ENCODE measurements around the gene KCNMA1. TPM values are rescaled to one million over a fixed set of nuclear protein-coding genes. Genes with fewer than 3 reads are reported as not detected.

KCNMA1 gene
- total RNA-seq, 2 donors from 2014 or later = 23.2 to 44.5 TPM

GRCh38 chr10:77445547-77445946 lies 192.1 kb downstream of the KCNMA1 start:
- no peak overlapping the region for H3K9ac ChIP-seq (ENCODE audit: low read depth in 2 of 2, low read length in 2 of 2)
- intact Hi-C loops (cut with DNase I) = no loop called here
- no peak overlapping the region for H3K4me3 ChIP-seq
- no peak for DNase-seq
- no peaks in the 10 kb centered on the region for H3K27me3 ChIP-seq
- no peaks in the 10 kb centered on the region for H3K4me1 ChIP-seq
- TF ChIP-seq, protein P1, sequence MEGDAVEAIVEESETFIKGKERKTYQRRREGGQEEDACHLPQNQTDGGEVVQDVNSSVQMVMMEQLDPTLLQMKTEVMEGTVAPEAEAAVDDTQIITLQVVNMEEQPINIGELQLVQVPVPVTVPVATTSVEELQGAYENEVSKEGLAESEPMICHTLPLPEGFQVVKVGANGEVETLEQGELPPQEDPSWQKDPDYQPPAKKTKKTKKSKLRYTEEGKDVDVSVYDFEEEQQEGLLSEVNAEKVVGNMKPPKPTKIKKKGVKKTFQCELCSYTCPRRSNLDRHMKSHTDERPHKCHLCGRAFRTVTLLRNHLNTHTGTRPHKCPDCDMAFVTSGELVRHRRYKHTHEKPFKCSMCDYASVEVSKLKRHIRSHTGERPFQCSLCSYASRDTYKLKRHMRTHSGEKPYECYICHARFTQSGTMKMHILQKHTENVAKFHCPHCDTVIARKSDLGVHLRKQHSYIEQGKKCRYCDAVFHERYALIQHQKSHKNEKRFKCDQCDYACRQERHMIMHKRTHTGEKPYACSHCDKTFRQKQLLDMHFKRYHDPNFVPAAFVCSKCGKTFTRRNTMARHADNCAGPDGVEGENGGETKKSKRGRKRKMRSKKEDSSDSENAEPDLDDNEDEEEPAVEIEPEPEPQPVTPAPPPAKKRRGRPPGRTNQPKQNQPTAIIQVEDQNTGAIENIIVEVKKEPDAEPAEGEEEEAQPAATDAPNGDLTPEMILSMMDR (IDR thresholded peaks at IDR 0.05) = no peak
- no peaks in the 10 kb centered on the region for H3K9me3 ChIP-seq
- no peak overlapping the region for H3K27ac ChIP-seq
- H3K36me3 ChIP-seq = no peaks in the 10 kb centered on the region

- H3K27me3 ChIP-seq = no peaks in the 10 kb centered on the region
- H3K36me3 ChIP-seq = no peaks in the 10 kb centered on the region
- TF ChIP-seq, protein P1 (IDR thresholded peaks at IDR 0.05) = no peak
- intact Hi-C loops (cut with DNase I) = no loop called here
- no peaks in the 10 kb centered on the region for H3K4me1 ChIP-seq
- no peak overlapping the region for H3K9ac ChIP-seq (ENCODE audit: low read depth in 2 of 2, low read length in 2 of 2)
- H3K27ac ChIP-seq = no peak overlapping the region
- no peak for DNase-seq
- H3K4me3 ChIP-seq = no peak overlapping the region
- no peaks in the 10 kb centered on the region for H3K9me3 ChIP-seq
These were observed 193.6 kb downstream of the KCNMA1 start for GRCh38 chr10:77444041-77444440.

DNA sequence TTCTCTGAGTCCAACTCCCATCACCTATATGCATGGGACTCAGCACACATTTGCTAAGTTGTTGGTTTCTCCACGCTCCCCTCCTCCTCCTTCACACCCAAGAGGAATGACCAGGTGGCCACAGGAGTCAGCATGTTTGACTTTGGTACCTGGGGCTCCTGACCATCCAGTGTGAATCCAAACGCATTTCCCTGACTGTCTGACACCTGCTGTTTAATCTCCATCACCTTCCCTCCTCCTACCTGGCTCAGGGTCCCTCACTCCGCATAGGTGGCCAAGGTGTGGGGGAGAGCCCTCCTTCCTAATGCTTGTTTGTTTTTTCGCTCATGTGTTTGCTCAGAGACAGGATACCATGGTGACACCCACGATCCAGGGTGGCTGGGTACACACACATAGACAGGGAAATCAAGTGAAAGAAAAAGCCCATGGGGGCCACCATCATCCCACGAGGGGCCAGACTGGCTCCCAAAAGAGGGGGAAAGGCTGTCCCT lies 194.9 kb downstream of the KCNMA1 start:
- no peaks in the 10 kb centered on the region for H3K9me3 ChIP-seq
- H3K36me3 ChIP-seq = no peaks in the 10 kb centered on the region
- intact Hi-C loops (cut with DNase I) = no loop called here
- no peaks in the 10 kb centered on the region for H3K27me3 ChIP-seq
- no peak overlapping the region for H3K9ac ChIP-seq (ENCODE audit: low read depth in 2 of 2, low read length in 2 of 2)
- H3K4me1 ChIP-seq = no peaks in the 10 kb centered on the region
- TF ChIP-seq, protein P1 (IDR thresholded peaks at IDR 0.05) = no peak
- no peak for DNase-seq
- H3K27ac ChIP-seq = no peak overlapping the region
- no peak overlapping the region for H3K4me3 ChIP-seq

- Histone ChIP-seq H3K9ac (ENCODE audit: low read depth in 2 of 2, low read length in 2 of 2) (no peak overlapping the region), H3K4me1 (no peaks in the 10 kb centered on the region), H3K4me3 (no peak overlapping the region), H3K27ac (no peak overlapping the region), H3K27me3 (no peaks in the 10 kb centered on the region), H3K36me3 (no peaks in the 10 kb centered on the region), H3K9me3 (no peaks in the 10 kb centered on the region)
- TF ChIP-seq, protein P1 (IDR thresholded peaks at IDR 0.05) = no peak
- intact Hi-C loops (cut with DNase I) = no loop called here
- no peak for DNase-seq
These were observed 196.0 kb downstream of the KCNMA1 start for GRCh38 chr10:77441353-77442166.

GRCh38 chr10:77436257-77436975 lies 201.2 kb downstream of the KCNMA1 start:
- no peak overlapping the region for H3K4me3 ChIP-seq
- TF ChIP-seq, protein P1 (IDR thresholded peaks at IDR 0.05) = no peak
- H3K27ac ChIP-seq = no peak overlapping the region
- no peaks in the 10 kb centered on the region for H3K9me3 ChIP-seq
- H3K9ac ChIP-seq (ENCODE audit: low read depth in 2 of 2, low read length in 2 of 2) = no peak overlapping the region
- intact Hi-C loops (cut with DNase I) = no loop called here
- no peak for DNase-seq
- H3K36me3 ChIP-seq = no peaks in the 10 kb centered on the region
- no peaks in the 10 kb centered on the region for H3K4me1 ChIP-seq
- H3K27me3 ChIP-seq = no peaks in the 10 kb centered on the region
